GM12801 (cell line): ENCODE results near the gene SSH3.

Source experiments
- TF ChIP-seq, protein P1 (sequence below): IDR thresholded peaks from one replicate; pipeline ENCODE4 v1.5.1; 2011; ENCODE audit warnings: control low read depth; ENCODE audit not compliant: insufficient read length; ENCODE audit errors: extremely low read depth

The SSH3 gene

DNA sequence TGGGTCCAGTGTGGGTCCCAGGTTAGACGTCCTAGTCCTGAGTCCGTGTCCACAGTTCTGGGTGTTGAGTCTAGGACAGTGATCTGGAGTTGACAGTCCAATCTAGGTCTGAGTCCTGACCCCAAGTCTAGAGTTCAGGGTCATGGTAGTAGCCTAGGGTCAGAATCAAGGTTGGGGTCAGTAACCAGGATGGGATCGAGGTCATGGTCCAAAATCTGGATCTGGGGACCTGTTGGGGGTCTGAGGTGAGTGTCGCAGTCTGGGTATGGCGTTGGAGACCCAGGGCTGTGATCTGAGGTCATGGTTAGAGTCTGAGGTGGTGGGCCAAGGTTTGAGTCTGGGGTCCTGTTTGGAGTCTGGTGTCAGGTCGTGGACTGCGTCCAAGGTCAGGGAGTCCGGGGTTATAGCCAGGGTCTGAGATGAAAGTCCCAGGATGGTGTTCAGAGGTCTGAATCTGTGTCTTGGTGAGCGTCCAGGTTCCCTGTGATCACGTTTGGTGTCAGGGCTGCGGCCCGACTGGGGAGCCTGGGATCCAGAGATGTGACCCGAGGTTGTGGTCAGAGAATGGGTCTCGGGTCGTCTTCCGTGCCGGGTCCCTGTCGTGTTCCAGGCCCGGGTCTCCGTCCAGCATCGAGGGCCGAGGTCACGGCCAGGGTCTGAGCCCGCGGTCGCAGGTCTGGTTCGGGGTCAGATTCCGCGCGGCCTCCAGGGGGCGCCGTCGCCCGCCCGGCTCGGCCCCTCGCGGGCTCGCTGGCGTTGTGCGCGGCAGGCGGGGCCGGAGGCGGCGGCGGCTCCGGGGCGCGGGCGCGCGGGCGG is 37.5 kb upstream of the SSH3 start:
- TF ChIP-seq, protein P1, sequence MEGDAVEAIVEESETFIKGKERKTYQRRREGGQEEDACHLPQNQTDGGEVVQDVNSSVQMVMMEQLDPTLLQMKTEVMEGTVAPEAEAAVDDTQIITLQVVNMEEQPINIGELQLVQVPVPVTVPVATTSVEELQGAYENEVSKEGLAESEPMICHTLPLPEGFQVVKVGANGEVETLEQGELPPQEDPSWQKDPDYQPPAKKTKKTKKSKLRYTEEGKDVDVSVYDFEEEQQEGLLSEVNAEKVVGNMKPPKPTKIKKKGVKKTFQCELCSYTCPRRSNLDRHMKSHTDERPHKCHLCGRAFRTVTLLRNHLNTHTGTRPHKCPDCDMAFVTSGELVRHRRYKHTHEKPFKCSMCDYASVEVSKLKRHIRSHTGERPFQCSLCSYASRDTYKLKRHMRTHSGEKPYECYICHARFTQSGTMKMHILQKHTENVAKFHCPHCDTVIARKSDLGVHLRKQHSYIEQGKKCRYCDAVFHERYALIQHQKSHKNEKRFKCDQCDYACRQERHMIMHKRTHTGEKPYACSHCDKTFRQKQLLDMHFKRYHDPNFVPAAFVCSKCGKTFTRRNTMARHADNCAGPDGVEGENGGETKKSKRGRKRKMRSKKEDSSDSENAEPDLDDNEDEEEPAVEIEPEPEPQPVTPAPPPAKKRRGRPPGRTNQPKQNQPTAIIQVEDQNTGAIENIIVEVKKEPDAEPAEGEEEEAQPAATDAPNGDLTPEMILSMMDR: no peak

DNA sequence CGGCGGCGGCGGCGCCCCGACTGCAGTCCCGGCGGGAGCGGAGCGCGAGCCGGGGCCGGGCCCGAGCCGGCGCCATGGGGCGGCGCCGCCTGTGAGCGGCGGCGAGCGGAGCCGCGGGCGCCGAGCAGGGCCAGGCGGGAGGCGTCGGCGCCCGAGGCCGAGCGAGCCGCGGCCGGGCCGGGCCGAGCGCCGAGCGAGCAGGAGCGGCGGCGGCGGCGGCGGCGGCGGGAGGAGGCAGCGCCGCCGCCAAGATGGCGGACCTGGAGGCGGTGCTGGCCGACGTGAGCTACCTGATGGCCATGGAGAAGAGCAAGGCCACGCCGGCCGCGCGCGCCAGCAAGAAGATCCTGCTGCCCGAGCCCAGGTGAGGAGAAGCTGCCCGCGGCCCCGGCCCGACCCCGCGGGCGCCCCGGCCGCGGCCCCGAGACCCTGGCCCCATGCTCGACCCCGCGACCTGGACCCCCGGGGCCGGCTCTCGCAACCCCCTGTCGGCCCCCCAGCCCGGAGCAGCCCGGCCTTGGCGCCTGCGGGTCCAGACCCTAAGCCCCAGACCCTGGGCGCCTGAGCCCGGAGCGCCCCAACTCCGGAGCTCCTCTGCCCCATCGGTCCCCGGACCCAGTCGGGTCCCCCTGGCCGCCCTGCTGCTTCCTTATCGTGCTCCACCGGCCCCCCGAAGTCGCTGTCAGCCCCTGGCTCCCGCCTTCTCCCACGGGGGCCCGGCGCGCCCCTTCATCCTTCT is 36.7 kb upstream of the SSH3 start, which contains the start of gene GRK2:
GRK2 (plus strand) TSS at position 25 of the 739 bp plus-strand sequence; CDS start at position 252, 227 bp downstream.
- TF ChIP-seq, protein P1: no peak

DNA sequence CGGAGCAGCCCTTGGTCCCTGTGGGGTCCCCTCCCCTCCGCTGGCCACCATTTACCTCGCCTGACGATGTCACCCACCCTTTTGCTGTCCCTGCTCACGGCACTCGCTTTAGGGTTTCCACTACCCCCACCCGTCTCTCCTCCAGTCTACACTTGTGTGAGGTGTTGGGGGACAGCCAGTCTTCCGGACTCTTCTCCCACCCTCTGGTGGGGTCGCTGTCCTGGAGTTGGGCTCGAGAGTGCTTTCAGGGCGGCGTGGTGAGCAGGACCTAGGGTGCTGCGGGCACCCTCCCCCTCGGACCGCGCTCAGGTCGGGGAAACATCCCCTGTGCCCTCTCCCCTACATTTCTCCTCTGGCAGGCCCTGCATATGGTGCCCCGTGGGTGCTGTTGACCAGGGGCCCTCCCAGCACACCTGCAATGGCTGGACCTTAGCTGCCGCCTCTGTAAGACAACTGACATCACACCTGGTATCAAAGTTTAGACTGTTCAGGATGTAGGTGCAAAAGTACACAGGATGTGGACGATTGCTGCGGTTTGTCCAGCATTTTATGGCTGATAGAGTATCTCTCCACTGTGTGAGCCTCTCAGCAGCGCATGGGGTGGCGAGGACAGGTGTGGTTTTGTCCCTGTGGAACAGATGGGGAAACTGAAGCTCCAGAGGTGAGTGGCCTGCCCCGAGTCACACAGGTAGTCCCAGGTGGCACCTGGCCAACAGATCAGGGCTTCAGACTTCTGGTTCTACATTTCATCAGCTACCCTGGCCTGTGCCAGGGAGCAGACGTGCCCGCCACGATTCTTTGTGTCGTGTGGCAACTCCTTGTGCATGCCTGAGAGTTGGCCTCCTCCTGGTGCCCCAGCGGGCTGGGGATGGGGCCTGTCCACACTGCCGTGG is 35.9 kb upstream of the SSH3 start:
- TF ChIP-seq, protein P1: no peak

DNA sequence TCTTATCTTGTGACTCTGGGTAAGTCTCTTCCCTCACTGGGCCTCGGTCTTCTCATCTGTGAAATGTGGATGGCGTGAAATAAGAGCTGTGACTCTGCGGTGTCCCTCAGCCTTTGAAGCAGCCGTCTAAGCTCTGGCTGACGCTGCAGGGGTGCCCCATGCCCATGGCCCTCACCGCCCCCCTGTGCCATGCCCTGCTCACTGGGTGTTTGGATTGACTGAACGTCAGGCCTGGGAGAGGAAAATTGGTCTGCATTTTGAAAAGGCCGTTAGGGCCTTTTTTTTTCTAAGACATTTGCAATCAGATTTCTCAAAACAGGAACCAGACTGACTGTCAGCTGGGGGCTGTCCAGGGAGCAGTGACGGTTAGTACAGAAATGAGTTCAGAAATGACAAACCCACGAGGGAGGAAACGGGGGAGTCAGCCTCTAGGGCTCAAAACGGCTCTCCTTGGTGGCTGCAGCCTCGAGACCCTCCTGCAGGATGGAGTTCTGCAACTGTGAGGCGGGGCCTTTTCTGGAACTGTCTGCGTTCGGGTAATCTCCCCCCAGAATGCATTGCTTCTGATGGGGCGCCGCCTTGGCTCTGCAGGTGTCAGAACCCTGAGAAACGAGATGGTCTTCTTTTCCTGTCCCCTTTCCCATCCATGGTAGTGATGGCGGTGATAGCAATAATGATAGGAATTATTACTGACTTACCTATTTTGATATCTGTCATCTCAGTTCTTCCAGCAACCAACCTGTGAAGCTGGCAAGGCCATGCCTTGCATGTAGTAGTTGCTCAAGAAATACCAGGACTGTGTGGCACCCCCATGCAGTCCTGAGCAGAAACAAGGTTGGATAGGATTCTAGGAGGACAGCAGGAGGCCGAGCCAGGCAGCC is 35.0 kb upstream of the SSH3 start:
- TF ChIP-seq, protein P1: no peak

DNA sequence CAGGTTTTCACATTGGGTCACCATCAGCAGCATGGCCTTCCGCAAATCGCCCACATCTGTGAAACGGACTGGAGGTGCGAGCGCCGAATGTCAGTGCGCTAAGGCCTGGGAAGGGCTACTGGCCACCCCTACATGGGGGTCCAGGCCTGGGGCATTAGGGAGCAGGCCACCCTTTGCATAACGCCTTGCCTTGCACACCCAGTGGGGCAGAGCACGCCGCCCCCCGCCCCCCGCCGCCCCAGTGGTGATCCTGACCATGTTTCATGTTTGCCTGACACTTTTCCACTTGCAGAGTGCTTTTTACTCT is 34.4 kb upstream of the SSH3 start:
- TF ChIP-seq, protein P1: no peak

DNA sequence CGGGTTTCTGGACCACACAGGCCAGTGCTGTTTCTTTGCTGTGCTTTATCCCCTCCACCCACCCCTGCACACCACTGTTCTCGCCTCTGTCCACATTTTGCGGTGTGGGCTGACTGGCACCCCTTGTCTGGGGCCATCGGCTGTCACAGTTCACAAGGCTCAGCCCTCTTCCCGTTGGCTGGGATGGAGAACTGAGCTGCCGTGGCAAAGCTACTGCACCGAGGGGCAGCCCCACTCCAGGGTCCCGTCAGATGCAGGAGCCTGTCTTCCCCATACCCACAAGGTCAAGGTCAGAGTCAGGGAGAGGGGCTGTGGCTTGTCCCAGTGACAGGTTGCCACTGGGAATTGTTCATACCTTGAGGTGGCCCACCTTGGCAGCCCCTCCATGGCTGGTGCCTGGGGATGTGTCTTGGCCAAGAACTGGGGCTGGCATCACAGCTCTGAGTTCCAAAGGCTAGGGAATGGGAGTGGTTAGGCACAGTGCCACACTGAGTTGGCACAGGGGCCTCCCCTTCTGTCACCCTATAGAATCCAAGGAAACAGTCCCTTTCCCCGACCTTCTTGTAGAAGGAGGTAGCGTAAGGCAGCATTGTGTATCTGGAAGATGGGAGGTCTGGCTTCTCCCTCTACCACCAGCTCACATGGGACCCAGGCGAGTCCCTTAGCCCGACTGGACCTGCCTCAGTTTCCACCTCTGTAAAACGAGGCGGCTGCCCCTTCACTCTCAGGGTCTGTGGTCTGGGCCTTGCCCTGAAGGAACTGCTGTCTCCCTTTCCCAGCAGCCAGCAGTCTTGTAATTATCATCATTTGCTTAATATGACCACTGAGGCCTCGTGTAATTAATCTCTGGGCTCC is 33.7 kb upstream of the SSH3 start:
- TF ChIP-seq, protein P1: no peak
